GM21515 (cell line): Measurements from ENCODE around the gene ITGB5.

Experiments
- ATAC-seq: cut with Tn5 transposase; IDR thresholded peaks from one replicate; pipeline ENCODE4 v1.9.1; 2021; ENCODE audit not compliant: unreplicated experiment

The ITGB5 gene

DNA sequence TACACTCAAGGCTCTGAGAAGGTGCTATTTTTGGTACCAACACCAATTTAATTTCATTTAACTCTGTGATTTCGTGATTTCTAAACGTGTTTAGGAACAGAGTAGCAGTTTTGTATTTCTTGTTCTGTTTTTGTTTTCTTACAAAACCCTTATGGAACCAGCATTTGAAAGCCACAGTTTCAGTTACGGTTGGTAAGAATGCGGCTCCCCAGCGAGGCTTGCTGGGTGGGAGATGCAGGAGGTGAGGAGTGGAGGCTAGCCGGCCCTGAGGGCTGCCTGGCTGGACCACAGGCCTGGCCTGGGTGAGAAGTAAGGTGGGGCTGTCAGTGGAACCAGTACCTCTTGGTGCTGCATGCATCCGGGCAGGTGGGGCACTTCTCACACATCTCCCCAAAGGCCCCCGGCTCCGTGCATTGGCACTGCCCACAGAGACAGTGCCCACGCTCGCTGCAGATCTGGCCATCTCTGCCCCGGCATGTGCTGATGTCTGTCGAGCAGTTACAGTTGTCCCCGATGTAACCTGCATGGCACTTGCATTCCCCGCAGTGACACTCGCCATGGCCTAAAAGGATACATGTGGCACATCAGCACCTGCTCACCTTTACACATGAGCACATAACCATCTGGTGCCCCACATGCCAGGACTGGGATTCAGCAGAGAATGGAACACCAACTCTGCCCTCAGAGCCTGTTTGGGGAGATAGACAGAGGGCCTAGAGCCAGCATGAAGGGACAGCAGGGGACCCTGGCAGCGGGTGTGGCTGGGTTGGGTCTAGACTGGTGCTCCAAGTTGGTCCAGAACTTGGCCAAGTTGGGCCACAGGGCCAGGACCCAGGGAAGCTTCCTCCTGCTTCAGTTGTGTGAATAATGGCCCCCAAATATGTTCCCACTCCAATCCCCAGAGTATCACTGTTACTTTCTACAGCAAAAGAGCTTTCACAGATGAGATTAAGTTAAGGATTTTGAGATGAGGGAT is 113.5 kb downstream of the ITGB5 start:
- no peak for ATAC-seq

DNA sequence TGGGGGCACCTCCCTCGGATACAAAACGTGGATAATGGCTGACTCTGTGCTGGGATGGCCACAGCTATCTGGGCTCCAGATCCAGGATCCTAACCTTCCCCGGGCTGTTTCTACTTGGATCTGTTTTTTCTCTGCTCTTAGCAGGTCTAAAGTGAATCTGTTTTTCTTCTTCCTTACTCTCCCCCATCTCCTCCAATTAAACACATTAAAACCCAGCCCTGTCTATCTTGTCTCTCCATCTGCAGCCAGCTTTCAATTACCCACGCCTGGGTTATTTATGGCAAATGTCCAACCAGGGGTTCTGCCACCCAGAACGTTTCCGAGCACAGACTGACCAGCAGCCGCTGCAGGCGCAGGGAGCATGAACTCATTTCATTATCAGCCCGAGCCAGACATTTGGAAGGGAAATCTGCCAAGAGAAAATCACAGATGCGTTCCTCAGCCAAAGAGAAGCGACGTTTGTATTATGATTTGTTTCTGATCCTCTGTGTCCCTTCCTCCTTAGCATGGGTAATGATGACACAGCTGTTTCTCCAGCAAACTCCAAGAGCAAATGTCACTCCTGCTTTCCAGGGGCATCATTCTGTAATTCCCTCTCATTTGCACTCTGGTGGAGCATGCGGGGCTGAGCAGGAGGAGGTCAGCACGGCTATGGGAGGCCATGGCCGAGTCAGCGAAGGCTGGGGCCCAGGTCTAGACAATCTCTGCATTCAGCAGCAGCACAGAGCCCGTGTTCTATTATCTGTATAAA is 114.9 kb downstream of the ITGB5 start:
- no peak for ATAC-seq

DNA sequence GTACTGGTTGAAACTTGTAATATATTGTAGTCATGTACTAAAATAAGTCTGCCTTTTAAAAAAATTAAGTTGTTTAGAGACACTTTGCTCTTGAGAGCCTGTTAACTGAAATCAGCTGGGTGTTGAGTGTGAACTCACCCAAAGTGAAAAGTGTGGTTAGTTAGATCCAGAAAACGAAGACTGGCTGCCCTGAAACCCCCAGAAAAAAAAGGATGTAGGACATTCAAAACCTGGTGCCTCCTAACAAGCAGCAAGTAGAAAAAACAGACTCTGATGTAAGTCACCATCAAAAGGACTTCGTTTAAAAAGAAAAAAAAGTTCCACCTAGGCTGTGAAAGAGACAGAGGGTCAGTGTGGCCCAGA is 116.1 kb downstream of the ITGB5 start:
- no peak for ATAC-seq

DNA sequence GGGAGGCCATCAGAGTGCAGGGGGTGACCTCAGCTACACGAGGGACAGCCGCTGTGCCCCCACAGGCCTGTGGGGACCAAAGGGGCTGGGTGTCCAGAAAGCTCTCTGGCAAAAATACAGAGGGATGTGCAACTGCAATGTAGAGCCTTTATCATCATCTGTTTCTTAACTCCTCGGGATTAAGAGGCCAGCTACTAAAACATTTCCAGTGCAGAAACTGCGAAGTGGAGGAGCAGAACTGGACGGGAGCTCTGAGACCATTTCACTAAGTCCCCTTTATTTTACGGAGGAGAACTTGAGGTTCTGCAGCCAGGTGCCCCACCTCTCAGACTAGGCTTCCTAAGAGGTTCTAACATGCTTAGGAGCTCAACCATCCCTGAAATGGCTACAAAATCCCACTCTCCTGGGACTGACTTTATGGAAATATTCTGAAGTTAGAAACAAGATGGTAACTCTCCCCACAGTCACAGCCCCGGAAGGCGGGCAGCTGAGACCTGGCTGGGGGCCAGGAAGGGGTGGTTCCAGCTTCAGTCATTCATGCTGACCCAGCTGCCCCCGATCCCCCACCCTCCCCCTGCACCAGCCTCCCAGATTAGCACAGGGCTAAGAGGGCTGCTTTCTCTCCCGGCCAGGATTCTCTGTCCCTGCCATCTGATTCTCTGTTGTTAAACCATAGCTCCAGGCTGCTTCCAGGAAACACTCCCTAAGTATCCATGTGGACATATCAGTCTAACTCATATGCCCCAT is 116.7 kb downstream of the ITGB5 start:
- no peak for ATAC-seq

DNA sequence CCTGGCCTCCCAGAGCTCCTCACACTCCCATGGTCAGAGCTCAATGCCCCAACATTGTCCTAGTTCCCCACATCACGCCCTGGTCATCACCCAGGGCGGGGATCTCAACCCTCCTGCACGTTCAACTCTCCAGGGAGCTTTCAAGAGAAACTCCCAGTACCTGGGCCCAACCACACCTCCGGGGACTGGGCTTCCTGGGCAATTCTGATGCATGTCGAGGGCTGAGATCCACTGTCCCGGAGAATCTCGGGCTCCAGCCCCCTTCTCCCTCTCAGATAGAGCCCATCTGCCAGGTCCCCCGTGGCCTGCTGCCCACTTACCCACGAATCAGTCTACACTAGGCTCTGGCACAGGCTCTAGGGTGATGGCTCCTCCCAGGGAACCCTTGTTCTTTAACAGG is 117.7 kb downstream of the ITGB5 start:
- ATAC-seq, result no peak

DNA sequence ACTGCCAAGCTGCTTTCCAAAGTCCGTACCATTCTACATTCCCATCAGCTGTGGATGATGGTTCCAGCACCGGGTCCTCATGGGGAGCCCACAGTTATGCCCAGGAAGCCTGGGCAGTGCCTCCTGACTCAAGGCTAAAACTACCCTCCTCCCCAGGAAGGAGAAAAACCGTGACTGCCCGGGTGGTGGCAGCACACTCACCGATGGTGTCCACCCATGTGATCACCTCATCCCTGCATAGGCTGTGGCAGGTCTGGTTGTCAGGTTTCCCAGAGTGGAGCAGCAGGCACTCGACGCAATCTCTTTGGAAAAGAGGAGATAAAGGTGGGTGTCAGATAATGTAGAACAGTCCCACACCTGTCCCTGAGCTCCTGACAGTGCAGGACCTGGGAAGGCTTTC is 118.4 kb downstream of the ITGB5 start:
- no peak for ATAC-seq

DNA sequence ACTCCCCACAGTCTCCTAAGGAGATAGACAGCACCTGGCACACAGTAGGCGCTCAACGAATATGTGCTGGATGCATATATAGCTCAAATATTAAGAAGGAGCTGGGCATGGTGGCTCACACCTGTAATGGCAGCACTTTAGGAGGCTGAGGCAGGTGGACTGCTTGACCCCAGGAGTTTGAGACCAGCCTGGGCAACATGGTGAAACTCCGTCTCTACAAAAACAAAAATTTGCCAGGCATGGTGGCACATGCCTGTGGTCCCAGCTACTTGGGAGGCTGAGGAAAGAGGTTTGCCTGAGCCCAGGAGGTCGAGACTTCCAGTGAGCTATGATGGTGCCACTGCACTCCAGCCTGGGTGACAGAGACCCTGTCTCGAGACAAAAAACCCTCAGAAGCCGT is 119.5 kb downstream of the ITGB5 start:
- no peak for ATAC-seq

DNA sequence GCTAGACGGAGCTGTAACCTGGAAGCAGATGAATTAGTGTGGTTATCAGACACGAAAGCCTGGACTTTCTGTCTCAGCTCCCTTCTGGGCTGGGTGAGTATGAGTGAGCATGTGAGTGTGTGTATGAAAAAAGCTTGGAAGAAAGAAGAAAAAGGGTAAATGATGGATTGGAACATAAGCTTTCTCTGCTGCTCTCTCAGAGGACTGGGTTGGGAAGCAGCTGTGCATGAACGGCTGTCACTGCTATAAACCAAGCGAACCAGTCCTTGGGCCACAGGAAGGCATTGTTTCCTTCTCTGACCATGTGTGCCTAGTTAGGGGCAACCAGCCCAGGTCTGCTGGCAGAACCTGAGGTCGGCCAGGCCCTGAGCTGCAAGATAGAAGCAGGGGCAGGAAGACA is 119.9 kb downstream of the ITGB5 start:
- no peak for ATAC-seq

DNA sequence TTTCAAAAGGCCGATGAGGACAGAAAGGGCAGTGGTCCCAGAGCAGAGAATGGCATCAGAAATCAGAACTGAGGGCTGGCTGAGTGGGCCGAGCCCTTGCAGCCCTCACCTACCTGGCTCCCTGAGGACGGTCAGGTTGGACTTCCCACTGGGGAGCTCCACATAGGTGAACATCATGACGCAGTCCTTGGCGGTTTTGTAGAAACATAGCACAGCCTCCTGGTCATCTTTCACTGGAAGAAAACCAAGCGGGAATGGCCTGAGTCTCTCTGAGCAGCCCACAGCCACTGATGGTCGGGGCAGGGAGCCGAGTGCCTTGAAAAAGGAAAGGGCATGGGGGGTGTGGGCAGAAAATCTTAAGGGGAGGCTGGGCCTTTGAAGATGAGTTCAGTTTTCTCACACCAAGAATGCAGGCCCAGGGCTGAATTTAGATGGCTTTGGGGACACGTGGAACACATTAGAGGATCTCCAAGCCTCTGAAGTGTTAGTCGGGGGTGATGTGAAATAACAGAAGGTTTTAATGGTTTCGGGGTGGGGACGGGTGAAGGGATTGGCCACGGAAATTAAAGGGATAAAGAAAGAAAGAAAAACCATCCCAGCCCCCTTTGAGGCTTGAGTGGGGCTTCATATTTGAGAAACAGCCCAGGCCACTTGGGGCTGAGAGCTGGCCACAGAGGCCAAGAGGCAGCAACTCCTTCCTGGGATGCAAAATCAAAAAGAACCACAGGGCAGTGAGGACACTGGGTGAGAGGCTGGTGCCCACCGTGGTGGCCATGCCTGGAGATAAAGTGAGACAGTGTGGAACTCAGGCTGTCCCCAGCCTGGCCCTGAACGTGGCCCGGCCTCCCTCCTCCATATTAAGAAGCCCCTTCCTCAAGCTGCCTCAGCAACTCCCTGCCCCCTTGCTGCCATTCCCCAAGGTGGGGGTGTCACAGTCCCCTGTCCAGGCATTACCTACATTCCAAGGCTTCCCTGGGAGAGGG is 120.8 kb downstream of the ITGB5 start:
- ATAC-seq, result no peak

DNA sequence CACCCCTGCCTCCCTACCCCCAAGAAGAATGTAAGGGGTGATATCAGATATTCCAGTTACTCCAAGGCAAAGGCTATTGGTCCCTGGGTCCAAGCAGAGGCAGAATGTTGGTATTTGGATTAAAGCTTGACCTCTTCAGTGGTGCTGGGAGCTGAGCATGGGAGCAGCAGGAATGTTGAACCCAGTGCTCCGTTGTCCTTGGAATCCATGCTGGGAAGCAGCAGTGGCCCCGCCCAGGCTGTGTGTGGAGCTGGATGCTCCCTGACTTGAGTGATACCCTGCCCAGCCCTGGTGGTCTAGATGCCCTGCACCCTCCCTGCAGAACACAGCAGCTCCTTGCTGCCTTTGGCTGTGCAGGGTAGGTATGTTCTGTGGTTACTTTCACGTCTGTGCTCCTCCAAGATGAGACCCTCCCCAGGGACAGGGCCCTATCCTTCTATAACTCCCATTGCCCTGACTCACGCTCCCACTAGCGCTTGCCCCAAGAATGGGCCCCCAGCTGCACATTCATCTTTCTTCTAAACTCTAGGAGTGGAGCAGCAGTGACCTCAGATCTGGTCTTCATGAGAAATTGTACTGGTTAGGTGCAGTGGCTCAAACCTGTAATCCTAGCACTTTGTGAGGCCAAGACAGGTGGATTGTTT is 121.8 kb downstream of the ITGB5 start:
- no peak for ATAC-seq

DNA sequence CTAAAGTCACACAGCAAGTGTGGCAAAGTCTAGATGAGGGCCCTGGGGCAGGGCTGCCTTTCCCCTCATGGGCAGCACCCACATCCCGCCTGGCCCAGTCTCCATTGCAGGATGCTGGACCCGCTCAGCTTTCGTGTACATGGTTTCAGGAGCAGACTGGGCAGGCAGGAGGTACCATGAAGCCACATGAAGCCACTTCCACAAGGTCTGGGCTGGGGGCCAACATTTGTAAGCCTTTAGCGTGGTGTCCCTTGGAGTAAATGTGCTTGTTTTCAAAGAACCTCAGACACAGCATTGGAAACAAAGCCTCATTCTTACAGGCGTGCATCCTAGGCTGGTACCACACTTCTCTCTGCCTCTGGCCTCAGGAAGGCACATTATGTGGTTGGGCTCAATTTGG is 122.4 kb downstream of the ITGB5 start:
- no peak for ATAC-seq

DNA sequence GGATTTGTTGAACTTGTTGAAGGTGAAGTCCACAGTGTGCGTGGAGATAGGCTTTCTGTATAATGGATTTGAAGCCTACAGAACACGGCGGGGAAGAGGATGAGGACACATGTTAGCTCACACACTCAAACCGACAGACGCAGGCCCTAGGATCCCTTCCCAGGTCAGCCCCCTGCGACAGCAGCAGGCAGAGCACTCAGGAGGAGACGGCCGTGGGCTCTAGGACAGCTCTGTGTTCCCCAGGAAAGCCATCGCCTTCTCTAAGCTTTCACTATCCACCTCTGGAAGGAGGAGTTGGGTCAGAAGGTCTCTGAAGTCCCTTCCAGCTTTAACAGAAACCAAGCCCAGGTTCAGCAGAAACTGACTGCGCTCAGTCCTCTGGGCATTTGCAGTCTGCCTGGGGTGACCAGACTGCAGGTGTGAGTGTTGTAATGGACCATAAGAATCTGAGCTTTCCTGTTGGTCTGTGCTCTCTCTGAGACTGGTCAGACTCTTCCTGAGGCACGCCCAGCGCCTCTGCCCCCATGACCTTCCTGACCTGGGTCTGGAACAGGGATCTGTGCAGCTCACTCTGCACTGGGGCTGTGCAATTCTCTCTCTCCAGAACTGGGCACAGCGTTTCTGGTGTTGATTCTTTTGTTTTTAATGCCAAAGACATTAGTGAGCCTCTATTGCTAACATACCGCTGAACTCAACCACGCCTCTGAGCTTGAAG is 123.4 kb downstream of the ITGB5 start:
- ATAC-seq, result no peak

DNA sequence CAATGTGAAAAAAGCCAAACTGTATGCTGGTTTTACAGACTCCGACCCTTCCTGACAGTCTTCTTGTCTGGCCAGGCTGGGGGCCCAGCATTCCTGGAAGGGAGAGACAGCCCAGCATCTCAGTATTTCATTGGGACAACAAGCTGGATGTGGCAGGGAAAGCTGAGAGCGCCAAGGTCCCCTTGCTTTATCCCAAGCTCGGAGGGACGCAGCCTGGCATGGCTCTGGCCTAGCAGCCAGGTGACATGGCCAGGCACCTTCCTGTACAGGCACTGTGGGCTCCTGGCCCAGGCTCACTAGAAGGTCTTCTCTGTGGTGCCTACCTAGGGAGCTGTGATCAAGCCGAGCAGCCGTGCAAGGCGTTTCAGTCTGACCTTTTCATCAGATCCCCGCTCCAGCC is 124.0 kb downstream of the ITGB5 start:
- ATAC-seq, result no peak

DNA sequence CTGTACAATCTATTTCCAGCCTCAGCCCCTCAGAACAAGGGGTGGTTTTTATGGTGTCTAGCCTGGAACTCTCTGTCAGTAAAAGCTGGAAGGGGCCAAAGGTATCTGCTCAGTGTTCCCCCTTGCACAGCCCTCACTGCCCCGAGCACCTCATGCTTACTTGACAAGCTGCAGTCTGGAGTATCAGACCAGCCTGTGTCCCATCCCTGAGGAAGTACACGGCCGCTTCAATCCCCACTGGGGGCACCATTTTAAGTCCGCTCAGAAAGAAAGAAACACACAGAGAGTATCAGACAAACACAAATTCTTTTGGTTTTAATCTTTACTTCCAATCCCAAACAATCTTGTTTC is 124.5 kb downstream of the ITGB5 start:
- ATAC-seq, result no peak

DNA sequence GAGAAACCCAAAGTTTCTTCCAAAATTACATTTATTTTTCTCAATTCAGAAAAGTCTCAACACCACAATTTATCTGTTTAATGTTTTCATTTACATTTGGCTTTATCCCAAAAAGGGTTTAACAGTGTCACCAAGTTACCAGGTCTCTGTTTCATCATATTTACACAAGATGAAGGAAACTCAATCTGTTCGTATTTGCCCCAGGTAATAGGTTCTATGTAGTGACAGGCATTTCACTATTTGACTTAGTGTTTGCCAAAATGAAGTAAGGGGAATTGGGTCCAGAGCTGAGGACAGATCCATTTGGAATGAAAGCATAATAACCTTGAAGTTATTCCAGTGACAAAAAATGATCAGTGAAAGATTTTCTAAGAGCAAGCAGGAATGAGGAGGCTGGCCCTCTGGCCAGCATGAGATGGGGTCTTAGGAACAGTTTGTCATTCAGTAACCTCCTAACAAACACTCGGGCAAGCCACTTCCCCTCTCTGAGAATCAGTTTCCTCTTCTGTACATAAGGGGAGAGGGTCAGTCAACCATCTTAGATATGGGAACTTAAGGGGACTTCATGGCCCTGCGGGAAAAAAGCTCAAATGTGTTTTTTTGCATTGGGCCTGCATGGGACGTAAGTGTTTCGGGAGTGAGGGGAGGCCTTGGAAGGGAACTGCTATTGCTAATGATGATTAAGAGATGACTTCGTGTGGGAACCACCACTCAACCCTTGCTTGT is 125.1 kb downstream of the ITGB5 start:
- ATAC-seq, result no peak

DNA sequence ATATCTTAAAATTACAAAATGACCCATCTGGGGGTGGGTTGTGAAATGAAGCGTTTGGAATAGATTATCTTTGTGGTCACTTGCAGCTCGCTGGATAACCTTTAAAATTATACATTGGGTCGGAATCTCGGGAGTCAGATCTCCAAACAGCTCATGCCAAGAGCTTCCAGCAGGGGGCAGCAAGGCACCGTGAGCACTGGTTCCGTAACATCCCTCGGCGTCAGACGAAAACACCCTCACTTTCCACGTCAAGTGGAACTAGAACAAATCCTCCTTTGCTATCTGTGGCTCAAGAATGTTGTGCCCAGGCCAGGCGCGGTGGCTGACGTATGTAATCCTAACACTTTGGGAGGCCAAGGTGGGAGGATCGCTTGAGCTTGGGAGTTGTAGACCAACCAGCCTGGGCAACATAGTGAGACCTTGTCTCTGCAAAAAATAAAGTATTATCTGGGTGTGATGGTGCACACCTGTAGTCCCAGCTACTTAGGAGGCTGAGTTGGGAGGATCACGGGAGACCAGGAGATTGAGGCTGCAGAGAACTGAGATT is 125.8 kb downstream of the ITGB5 start:
- ATAC-seq, result no peak

DNA sequence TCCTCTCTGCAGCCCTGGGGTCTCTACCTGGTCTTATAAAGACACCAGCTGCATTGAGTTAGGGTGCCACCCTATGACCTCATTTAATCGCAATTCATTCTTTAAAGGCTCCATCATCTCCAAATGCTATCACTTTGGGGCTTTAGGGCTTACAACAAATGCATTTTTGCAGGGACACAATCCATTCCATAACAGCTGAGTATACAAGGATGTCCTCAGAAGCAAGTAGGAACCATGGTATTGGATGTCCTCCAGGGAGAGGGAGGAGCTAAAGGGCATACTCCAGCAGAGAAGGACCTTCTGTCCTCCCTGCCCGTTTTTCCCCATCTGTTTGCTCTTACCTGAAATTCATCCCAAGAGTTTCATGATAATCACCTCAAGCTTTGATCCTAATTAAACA is 126.6 kb downstream of the ITGB5 start:
- ATAC-seq, result no peak

DNA sequence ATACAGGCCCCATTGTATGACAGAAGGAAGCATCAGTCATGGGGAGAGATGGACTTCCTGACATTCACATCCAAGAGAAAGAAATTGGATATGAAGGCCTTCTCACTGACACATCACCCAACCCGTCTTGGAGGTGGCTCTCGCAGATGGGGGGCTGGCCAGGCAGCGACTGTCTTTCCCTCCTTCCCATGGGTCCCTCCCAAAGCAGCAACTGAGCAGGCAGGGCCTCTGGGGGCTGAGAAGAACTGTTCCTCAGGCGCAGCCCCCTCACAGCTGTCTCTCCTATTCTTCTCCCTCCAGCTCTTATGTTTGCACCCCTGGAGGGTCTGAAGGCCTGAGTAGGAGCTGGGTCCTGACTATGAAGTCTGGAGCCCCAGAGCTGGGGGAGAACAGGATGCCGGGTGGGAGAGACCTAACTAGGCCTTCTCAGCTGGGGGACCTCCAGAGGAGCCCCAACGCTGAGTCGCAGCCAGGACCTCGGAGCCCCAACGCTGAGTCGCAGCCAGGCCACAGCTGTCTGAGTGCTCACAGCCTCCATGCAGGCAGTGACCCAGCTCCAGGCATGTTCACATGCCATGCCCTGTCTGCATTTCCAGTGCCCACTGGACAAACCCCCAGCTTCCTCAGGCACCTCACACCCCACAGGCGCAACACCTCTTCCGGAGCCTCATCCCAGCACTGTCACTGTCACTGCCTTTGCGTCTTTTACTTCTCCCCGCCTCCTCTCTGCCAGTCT is 127.3 kb downstream of the ITGB5 start:
- ATAC-seq, result no peak
